HG03045 (cell line): Measurements from ENCODE around the gene ZNF133.
"Not testable (repeated sequence)": the region's sequence is repeated elsewhere in the genome, so short reads cannot be mapped to it uniquely, and the experiment has no call there.

Experiments
- ATAC-seq: cut with Tn5 transposase; IDR thresholded peaks from one replicate; pipeline ENCODE4 v1.9.1; 2021; ENCODE audit warnings: mild to moderate bottlenecking, moderate library complexity; ENCODE audit not compliant: unreplicated experiment

Gene ZNF133

DNA sequence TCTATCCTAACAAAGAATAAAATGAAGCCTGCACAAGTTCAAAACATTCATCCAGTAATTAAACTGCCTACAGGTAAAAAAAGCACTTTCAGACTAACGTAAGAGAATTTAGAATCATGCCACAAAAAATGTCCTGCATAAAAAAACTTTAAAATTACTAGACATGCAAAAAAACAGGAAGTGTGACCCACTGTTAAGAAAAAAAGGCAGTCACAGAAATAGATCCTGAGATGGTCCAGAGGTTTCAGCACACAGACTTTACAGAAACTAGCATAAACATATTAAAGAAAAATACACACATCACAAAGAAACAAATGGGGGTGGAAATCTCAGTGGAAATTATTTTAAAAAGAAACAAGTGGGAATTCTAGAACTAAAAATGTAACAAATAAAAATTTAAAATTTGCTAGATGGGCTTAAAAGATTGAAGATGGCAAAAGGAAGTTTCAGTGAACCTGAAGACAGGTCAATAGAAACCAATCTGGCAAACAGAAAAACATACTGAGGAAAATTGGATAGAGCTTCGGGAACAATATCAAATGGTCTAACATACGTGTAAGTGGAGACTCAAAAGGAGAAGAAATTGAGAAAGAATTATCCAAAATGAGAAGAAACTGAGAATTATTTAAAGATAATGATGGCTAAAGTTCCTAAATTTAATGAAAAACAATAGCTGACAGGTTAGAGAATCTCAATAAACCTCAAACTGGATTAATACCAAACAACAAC lies 3.4 kb upstream of the ZNF133 start:
- ATAC-seq = no peak

DNA sequence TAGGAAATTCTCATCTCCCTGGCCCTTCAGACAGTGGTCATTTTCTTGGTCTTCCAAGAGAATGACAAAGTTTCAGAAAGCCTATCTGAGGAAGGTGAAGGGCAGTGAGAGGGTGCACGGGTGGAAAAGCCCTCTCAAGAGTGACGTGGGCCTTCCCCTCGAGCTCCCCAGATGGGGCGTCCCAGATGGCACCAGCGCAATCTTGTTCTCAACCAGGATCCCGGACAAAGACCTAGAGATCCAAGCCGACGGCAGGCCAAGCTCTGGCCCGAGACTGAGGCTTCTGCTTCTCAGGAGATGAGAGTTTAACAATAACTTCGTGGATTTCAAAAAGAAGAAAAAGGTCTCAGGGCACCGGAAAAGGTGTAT lies 797 bp upstream of the ZNF133 start:
- no peak for ATAC-seq

DNA sequence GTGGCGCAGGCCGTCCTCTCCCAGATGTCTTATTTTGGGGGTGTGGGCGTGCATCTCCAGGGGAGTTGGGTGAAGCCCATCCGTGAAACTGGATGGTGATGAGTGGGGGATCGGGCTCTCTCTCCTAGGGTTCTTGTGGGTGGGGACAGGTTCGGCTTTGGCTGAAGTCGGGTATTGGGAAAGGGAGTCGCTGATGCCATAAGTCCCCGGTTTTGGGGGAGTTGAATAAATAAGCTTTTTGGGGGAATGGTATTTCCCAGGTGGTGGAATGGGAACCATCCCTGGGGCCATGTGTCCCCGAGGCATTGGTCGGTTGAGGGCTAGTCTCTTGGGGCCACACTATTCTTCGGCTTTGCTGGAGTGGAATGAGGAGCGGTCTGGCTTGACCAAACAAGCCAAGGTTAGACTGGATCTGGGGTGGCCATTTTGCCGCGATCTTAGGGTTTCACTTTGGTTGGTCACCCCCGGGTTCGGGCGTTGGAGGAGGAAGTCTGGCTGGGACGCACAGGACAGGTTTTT lies 481 bp downstream of the ZNF133 start:
- peak; percentile 26 for ATAC-seq

DNA sequence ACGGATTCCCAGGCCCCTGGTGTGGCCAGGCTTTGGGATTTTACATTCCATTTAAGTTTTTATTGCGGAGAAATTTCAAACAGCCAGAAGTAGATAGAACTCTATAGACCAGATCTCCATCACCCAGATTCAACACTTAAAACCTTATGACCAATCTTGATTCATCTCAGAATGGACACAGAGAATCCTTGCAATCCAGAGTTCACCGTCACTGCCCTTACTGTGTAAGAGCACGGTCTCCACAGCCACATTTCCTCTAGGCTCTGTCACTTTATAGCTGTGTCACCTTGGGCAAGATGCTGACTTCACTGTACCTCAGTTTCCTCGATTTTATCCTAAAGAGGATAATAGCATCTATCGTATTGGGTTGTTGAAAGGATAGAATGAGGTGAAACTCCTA lies 979 bp downstream of the ZNF133 start:
- no peak for ATAC-seq

DNA sequence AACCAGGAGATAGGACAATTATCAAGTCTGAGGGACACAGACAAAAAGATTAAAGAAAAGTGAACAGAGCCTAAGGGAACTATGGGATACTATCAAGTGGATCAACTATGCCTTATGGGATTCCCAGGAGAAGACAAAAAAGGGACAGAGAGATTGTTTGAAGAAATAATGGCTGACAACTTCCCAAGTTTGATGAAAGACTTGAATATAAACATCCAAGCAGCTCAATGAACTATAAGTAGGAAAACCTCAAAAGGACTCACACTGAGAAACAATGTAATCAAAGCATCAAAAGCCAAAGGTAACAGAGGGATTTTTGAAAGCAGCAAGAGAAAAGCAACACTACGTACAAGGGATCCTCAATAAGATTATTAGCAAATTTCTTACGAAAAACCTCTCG lies 11.0 kb downstream of the ZNF133 start:
- no peak for ATAC-seq

DNA sequence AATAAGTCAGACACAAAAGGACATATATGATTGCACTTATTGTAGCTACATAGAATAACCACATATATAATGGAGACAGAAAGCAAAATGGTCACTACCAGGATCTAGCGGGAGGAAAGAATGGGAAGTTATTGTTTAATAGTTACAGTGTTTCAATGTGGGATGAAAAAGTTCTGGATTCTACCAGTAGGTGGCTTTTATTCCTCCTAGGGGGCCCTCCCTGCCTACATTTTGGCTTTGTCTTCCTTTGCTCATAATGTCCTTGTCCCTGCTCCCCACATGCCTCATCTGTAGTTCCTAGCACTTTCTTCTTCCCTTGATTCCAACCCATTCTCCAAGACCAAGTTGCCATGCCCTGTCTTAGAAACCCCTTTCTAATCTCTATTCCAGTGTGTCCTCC lies 16.3 kb downstream of the ZNF133 start:
- ATAC-seq = no peak

- no peak for ATAC-seq
These were observed 19.0 kb downstream of the ZNF133 start for GRCh38 chr20:18307301-18307700.

DNA sequence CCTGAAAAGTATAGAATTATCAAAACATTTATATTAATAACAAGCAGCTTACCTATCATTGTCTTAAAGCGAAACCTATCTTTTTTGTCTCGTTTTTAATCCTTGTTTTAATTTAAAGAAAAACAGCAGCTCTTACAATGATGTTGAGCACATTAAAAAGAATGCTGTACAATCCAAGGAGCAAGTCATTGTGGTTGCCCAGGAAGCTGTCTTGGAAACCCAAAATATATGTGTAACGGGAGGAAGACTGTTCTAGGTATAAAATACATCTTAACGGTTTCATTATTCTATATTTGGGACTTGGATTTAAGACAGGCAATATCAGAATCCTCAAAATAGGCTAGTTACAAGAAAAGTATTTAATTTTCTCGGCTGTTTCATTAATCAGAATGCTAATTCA lies 21.7 kb downstream of the ZNF133 start:
- ATAC-seq = no peak

- ATAC-seq = no peak
These were observed 22.3 kb downstream of the ZNF133 start for GRCh38 chr20:18310592-18310991.

DNA sequence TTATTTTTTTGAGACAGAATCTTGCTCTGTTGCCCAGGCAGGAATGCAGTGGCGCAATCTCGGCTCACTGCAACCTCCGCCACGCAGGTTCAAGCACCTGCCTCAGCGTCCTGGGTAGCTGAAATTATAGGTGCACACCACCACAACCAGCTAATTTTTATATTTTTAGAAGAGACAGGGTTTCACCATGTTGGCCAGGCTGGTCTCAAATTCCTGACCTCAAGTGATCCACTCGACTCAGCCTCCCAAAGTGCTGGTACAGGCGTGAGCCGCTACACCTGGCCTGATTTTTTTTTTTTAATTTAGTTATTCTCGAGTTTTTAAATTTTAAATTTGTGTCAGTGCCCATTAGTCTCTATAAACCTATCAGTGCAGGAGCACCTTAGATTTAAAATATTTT lies 24.4 kb downstream of the ZNF133 start:
- no peak for ATAC-seq

DNA sequence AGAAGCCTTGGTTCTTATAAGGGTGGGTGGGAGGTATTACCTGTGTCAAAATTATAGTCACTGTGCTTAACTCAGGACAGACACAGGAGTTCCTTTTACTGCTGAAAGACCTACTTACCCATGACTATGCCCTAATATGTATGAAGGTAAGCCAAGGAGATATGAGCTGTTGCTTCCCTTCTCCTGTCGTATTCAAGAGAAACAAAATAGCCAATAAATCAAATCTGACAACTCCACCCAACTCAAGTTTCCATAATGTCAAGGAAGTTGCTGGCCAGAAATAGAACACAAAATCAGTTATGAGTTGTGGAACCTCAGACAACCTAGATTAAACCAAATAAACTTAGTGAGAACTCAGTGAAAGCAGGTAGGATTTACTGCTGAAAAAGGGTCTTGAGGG lies 25.1 kb downstream of the ZNF133 start:
- ATAC-seq = no peak

- ATAC-seq = no peak
These were observed 26.6 kb downstream of the ZNF133 start for GRCh38 chr20:18314786-18315406.

DNA sequence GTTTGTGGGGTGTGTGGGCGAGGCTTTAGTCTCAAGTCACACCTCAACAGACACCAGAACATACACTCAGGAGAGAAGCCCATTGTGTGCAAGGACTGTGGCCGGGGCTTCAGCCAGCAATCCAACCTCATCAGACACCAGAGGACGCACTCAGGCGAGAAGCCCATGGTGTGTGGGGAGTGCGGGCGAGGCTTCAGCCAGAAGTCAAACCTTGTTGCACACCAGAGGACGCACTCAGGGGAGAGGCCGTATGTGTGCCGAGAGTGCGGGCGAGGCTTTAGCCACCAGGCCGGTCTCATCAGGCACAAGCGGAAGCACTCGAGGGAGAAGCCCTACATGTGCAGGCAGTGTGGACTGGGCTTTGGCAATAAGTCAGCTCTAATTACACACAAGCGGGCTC lies 27.8 kb downstream of the ZNF133 start:
- no peak for ATAC-seq

GRCh38 chr20:18321316-18321715 lies 33.0 kb downstream of the ZNF133 start:
- ATAC-seq = no peak

DNA sequence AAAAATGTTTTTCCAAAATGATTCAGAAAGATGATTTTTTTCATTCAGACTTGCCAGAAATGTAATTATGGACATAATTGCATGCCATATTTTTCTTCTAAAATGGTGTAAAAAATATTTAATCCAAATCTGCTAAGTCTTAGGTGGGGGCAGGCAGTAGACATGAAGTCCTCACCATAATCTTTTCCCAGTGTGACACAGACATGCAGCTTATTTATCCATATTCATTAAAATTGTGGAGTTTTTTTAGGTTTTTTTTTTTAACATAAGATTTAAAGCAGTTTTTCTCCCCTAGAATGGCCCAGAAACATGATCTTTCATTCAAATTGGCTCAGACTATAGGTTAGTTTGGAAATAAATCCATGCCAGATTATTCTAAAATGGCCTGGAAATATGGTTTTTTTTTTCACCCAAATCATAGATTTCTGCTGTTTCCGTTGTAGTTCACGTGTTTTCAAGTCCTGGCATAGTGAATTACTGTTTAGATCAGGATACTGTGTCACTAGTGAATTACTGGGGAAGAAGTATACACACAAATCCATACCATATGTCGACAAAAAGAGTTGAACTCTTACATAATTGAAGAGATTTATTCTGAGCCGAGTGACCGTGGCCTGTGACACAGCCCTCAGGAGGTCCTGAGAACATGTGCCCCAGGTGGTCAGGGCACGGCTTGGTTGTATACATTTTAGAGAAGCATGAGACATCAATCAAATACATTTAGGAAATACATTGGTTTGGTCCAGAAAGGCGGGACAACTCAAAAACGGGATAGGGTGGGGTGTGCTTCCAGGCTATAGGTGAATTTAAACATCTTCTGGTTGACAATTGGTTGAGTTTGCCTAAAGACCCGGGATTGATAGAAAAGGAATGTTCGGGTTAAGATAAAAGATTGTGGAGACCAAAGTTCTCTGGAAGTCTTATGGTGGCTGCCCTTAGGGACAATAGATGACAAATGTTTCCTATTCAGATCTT lies 33.9 kb downstream of the ZNF133 start:
- no peak for ATAC-seq

- no peak for ATAC-seq
These were observed 35.4 kb downstream of the ZNF133 start for GRCh38 chr20:18323705-18324104.

GRCh38 chr20:18324596-18325089 lies 36.3 kb downstream of the ZNF133 start:
- no peak for ATAC-seq

DNA sequence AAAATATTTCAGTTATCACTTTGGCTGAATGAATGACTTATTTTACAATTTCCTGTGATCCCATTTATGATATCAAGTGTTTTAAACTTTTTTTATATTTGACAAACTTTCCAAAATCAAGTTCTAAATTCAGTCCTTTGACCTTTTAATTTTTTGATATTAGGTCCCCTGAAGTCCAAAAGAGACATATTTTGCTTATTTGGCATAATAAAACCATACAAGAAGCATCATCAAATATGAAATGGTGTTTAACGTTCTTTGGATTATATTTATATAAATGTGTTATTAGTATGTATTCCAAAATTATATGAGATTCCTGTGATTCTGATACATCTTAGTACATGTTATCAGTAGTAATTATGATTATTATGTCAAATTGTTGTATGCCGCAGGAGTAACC lies 38.7 kb downstream of the ZNF133 start:
- no peak for ATAC-seq

- no peak for ATAC-seq
These were observed 43.4 kb downstream of the ZNF133 start for GRCh38 chr20:18331694-18332093.

- ATAC-seq = not testable (repeated sequence)
These were observed 61.4 kb downstream of the ZNF133 start for GRCh38 chr20:18349749-18350148.

DNA sequence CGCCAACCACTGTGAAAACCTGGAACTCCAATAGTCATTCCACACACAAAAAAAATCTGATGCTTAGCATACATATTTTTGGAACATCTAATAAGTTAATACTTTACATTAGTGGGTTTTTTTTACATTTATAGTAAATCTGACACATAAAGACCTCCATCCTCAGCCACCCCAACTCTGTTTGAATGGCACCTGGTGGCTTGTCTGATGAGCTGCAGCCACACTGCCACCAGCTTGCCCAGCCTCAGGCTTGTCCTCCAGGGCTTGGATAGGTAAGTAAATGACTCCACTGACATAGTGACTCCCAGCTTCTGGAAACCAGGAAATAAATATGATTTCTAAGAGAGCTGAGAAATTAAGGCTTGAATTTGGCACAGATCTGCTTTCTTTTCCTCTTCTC lies 71.5 kb downstream of the ZNF133 start:
- ATAC-seq = no peak
